Measurements from ENCODE around the gene DDB1. TPM values are rescaled to one million over a fixed set of nuclear protein-coding genes. Genes with fewer than 3 reads are reported as not detected.

Gene DDB1
- total and polyA plus RNA-seq, 2 of the 13 experiments (the other 11 are each of a cell fraction or from before 2014, with no cell fraction given), result 217 to 266 TPM

GRCh38 chr11:61335355-61335710 is 2.4 kb upstream of the DDB1 start (continued):
- TF ChIP-seq MEIS1 (CRISPR knock-in tag; IDR thresholded peaks at IDR 0.05; ENCODE audit: borderline replicate concordance), result 0 out of 2 replicates have a peak, but pooled peaks have one; percentile 34
- no peak for TF ChIP-seq HOXA9 (CRISPR knock-in tag; IDR thresholded peaks at IDR 0.05; ENCODE audit: borderline replicate concordance)

DNA sequence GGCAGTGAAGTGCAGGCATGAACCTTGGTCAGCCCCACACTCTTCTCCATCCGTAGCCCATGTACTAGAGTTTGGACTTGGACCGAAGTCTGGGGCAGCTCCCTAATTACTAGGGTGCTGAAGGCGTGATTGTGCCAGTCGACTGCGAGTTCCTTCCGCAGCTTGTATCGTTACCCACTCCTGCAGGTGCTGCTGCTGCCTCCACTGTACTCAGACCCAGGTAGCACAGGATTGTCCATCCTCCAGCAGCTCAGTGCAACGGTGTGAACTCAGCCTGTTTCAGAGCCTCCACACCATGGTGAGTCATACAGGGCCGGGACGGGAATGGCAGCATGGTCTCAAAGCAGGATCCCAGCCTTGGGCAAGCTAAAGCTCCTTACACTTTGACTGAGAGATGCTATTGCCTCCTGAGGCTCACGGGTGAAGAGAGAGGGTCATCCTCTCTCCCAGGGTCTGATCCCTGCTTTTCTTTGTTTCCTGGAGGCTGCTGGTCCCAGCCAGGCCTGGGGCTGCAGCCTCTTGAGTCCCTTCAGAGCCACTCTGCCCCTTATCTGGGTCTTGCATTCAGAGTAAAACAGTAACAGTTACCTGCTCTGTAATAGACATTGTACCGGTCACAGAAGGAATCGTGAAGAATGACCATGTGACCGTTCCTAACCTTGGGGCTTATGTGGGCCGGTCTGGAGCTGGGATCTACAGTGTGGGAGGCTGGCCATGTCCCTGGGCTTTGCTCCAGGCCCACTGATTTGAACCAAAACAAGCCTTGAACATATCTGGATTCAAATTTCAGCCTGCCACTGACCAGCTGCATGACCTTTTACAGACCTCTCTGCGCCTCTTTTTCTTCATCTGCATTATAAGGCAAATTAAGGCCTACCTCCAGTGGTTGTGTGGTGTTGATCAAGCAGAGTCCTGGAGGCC is 1.8 kb upstream of the DDB1 start:
- Histone ChIP-seq H3K36me3 (replicated peaks in 1 of 2; ENCODE audit: control insufficient read depth in 1 of 2, insufficient read depth in 2 of 2, low read length in 2 of 2) (peaks cover 13 to 32% of the 10 kb centered on the region in 2 experiments), H4K20me1 (ENCODE audit: insufficient read depth, low read length) (peaks cover 23% of the 10 kb centered on the region), H3K4me3 (replicated peaks in 1 of 3; ENCODE audit: insufficient read depth in 1 of 3, low read depth in 2 of 3, low read length in 3 of 3) (peak overlapping the region; percentile 95 to 98 (median 96)), H3K4me2 (ENCODE audit: low read depth, low read length) (peak overlapping the region; percentile 95), H3K79me2 (ENCODE audit: insufficient read depth, low read length) (peaks cover 76% of the 10 kb centered on the region), H3K4me1 (ENCODE audit: insufficient read depth, low read length) (peaks cover 57% of the 10 kb centered on the region), H3K27ac (ENCODE audit: extremely low read length, insufficient read depth, low read length) (peak overlapping the region; percentile 91), H3K9me3 (ENCODE audit: low read length) (no peaks in the 10 kb centered on the region), H3K9ac (ENCODE audit: insufficient read depth, low read depth, low read length) (peak overlapping the region; percentile 100), H2AFZ (ENCODE audit: low read length) (no peak overlapping the region), H3K27me3 (ENCODE audit: control insufficient read depth in 1 of 2, insufficient read depth in 2 of 2, low read length in 2 of 2) (no peaks in the 10 kb centered on the region; a peak in 1 of 5 replicates)
- peak; percentile 66 for ATAC-seq
- CTCF ChIA-PET (ENCODE audit: low intra/inter-chr PET ratio, low total read pairs), result interaction anchor here (4.1 kb wide), 1 partner anchor 51 kb away, joined by 69 read pairs; no protein-coding TSS in a partner anchor
- intact Hi-C loops (cut with micrococcal nuclease; ENCODE audit: unreplicated experiment) (loop anchor here (2.0 to 10.0 kb wide), 3 partner anchors 28 to 80 kb away; partner anchors contain the start of gene TMEM138), in situ Hi-C loops (cut with HindIII; ENCODE audit: extremely low pct_ligation_motif_present, low pct_unique_long_range_greater_than_20kb) (loop anchor here (5.0 kb wide), 1 partner anchor 53 kb away; no protein-coding TSS in a partner anchor)
- POLR2A ChIA-PET, result interaction anchor here (0.6 to 4.7 kb wide), 17 partner anchors 11 to 94 kb away, joined by 3 to 146 read pairs (median 7); partner anchors contain the start of genes CPSF7, CYB561A3, SDHAF2 and TMEM138
- FAIRE-seq, result peak; percentile 73
- peak; percentile 65 for DNase-seq (ENCODE audit: low spot score)
- BruUV-seq (replicated peaks), result TSS peak; percentile 47
- 0% methylated on average over 6 of the region's 16 CpGs for WGBS (ENCODE audit: low lambda C conversion rate)
- TF ChIP-seq, protein P1, sequence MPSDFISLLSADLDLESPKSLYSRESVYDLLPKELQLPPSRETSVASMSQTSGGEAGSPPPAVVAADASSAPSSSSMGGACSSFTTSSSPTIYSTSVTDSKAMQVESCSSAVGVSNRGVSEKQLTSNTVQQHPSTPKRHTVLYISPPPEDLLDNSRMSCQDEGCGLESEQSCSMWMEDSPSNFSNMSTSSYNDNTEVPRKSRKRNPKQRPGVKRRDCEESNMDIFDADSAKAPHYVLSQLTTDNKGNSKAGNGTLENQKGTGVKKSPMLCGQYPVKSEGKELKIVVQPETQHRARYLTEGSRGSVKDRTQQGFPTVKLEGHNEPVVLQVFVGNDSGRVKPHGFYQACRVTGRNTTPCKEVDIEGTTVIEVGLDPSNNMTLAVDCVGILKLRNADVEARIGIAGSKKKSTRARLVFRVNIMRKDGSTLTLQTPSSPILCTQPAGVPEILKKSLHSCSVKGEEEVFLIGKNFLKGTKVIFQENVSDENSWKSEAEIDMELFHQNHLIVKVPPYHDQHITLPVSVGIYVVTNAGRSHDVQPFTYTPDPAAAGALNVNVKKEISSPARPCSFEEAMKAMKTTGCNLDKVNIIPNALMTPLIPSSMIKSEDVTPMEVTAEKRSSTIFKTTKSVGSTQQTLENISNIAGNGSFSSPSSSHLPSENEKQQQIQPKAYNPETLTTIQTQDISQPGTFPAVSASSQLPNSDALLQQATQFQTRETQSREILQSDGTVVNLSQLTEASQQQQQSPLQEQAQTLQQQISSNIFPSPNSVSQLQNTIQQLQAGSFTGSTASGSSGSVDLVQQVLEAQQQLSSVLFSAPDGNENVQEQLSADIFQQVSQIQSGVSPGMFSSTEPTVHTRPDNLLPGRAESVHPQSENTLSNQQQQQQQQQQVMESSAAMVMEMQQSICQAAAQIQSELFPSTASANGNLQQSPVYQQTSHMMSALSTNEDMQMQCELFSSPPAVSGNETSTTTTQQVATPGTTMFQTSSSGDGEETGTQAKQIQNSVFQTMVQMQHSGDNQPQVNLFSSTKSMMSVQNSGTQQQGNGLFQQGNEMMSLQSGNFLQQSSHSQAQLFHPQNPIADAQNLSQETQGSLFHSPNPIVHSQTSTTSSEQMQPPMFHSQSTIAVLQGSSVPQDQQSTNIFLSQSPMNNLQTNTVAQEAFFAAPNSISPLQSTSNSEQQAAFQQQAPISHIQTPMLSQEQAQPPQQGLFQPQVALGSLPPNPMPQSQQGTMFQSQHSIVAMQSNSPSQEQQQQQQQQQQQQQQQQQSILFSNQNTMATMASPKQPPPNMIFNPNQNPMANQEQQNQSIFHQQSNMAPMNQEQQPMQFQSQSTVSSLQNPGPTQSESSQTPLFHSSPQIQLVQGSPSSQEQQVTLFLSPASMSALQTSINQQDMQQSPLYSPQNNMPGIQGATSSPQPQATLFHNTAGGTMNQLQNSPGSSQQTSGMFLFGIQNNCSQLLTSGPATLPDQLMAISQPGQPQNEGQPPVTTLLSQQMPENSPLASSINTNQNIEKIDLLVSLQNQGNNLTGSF (CRISPR knock-in tag; IDR thresholded peaks at IDR 0.05), result no peak
- TF ChIP-seq HNF4A (CRISPR knock-in tag; IDR thresholded peaks at IDR 0.05) (peak; percentile 99), ATM (IDR thresholded peaks at IDR 0.05; ENCODE audit: borderline replicate concordance) (no peak), PBX2 (CRISPR knock-in tag; IDR thresholded peaks at IDR 0.05) (no peak), AGO2 (optimal IDR thresholded peaks at IDR 0.05; ENCODE audit: low read depth, low read length) (no peak), RBM39 (IDR thresholded peaks at IDR 0.05; ENCODE audit: low read depth, low read length, poor library complexity, severe bottlenecking) (no peak), POLR2G (IDR thresholded peaks at IDR 0.05; ENCODE audit: low read depth, low read length) (peak; percentile 72), FOXA3 (CRISPR knock-in tag; IDR thresholded peaks at IDR 0.05) (peak; percentile 57)
- TF ChIP-seq, protein P2, sequence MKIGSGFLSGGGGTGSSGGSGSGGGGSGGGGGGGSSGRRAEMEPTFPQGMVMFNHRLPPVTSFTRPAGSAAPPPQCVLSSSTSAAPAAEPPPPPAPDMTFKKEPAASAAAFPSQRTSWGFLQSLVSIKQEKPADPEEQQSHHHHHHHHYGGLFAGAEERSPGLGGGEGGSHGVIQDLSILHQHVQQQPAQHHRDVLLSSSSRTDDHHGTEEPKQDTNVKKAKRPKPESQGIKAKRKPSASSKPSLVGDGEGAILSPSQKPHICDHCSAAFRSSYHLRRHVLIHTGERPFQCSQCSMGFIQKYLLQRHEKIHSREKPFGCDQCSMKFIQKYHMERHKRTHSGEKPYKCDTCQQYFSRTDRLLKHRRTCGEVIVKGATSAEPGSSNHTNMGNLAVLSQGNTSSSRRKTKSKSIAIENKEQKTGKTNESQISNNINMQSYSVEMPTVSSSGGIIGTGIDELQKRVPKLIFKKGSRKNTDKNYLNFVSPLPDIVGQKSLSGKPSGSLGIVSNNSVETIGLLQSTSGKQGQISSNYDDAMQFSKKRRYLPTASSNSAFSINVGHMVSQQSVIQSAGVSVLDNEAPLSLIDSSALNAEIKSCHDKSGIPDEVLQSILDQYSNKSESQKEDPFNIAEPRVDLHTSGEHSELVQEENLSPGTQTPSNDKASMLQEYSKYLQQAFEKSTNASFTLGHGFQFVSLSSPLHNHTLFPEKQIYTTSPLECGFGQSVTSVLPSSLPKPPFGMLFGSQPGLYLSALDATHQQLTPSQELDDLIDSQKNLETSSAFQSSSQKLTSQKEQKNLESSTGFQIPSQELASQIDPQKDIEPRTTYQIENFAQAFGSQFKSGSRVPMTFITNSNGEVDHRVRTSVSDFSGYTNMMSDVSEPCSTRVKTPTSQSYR (CRISPR knock-in tag; IDR thresholded peaks at IDR 0.05; ENCODE audit: borderline replicate concordance), result peak; percentile 53; the same call in 1 of the 2 replicates
